Trophoblast cell (in vitro differentiated cells and primary cell): ENCODE results near the gene SLX4IP.

Source experiments
- DNase-seq, 2 donors: peaks; one replicate each; pipeline ENCODE4 v3.0.0-alpha.2; 2016
- H2AFZ ChIP-seq: 2 replicates; pipeline ENCODE4 v1.6.1; 2013; ENCODE audit warnings: low read length, moderate library complexity, mild to moderate bottlenecking; ENCODE audit not compliant: insufficient read depth, poor library complexity
- H2AK5ac ChIP-seq: 2 replicates; pipeline ENCODE4 v1.6.1; 2013; ENCODE audit warnings: mild to moderate bottlenecking, low read length
- H2BK120ac ChIP-seq: 2 replicates; pipeline ENCODE4 v1.6.1; 2013; ENCODE audit warnings: low read length, mild to moderate bottlenecking, moderate library complexity; ENCODE audit not compliant: insufficient read depth, poor library complexity
- H2BK12ac ChIP-seq: 2 replicates; pipeline ENCODE4 v1.6.1; 2013; ENCODE audit warnings: mild to moderate bottlenecking, low read length, moderate library complexity
- H2BK5ac ChIP-seq: 2 replicates; pipeline ENCODE4 v1.6.1; 2013; ENCODE audit warnings: low read length, low read depth, moderate library complexity, mild to moderate bottlenecking; ENCODE audit not compliant: poor library complexity
- H3K14ac ChIP-seq: 2 replicates; pipeline ENCODE4 v1.6.1; 2013; ENCODE audit warnings: mild to moderate bottlenecking, low read length
- H3K18ac ChIP-seq: 2 replicates; pipeline ENCODE4 v1.6.1; 2013; ENCODE audit warnings: mild to moderate bottlenecking, low read length
- H3K23ac ChIP-seq: 2 replicates; pipeline ENCODE4 v1.6.1; 2013; ENCODE audit warnings: low read length
- H3K27ac ChIP-seq: 2 replicates; pipeline ENCODE4 v1.5.1; 2013; ENCODE audit warnings: low read depth, mild to moderate bottlenecking, inconsistent platforms, low read length, moderate library complexity
- H3K27me3 ChIP-seq: 2 replicates; pipeline ENCODE4 v1.6.1; 2013; ENCODE audit warnings: inconsistent platforms, mild to moderate bottlenecking, low read length, moderate library complexity; ENCODE audit not compliant: insufficient read depth
- H3K36me3 ChIP-seq, 2 experiments: 1 replicate in 1 of 2; 2 replicates in 1 of 2; pipeline ENCODE4 v1.6.1; 2013; ENCODE audit warnings: low read length in 2 of 2, mild to moderate bottlenecking in 2 of 2, moderate library complexity in 1 of 2; ENCODE audit not compliant: insufficient read depth in 2 of 2, control insufficient read depth in 1 of 2
- H3K4ac ChIP-seq: 2 replicates; pipeline ENCODE4 v1.6.1; 2013; ENCODE audit warnings: low read depth, mild to moderate bottlenecking, low read length, moderate library complexity
- H3K4me1 ChIP-seq, 2 experiments: 1 replicate in 1 of 2; 2 replicates in 1 of 2; pipeline ENCODE4 v1.6.1; 2013; ENCODE audit warnings: low read length in 2 of 2, mild to moderate bottlenecking in 2 of 2, moderate library complexity in 1 of 2; ENCODE audit not compliant: insufficient read depth in 2 of 2, control insufficient read depth in 1 of 2
- H3K4me2 ChIP-seq: 2 replicates; pipeline ENCODE4 v1.6.1; 2013; ENCODE audit warnings: inconsistent platforms, mild to moderate bottlenecking, low read length, moderate library complexity
- H3K4me3 ChIP-seq: 2 replicates; pipeline ENCODE4 v1.5.1; 2013; ENCODE audit warnings: mild to moderate bottlenecking, low read depth, low read length, inconsistent platforms
- H3K79me1 ChIP-seq: one replicate; pipeline ENCODE4 v1.6.1; 2013; ENCODE audit warnings: low read length
- H3K79me2 ChIP-seq: 2 replicates; pipeline ENCODE4 v1.6.1; 2013; ENCODE audit warnings: low read length, mild to moderate bottlenecking; ENCODE audit not compliant: control insufficient read depth, insufficient read depth, poor library complexity
- H3K9ac ChIP-seq: 2 replicates; pipeline ENCODE4 v1.6.1; 2013; ENCODE audit warnings: mild to moderate bottlenecking, low read length
- H3K9me3 ChIP-seq: 2 replicates; pipeline ENCODE4 v1.6.1; 2013; ENCODE audit warnings: low read depth, mild to moderate bottlenecking, control low read depth, inconsistent platforms, low read length; ENCODE audit not compliant: insufficient read depth
- H4K12ac ChIP-seq: 2 replicates; pipeline ENCODE4 v1.6.1; 2013; ENCODE audit warnings: low read depth, mild to moderate bottlenecking, low read length, moderate library complexity
- H4K8ac ChIP-seq: 2 replicates; pipeline ENCODE4 v1.6.1; 2013; ENCODE audit warnings: low read depth, mild to moderate bottlenecking, low read length, moderate library complexity
- H4K91ac ChIP-seq: one replicate; pipeline ENCODE4 v1.6.1; 2013; ENCODE audit warnings: low read depth, mild to moderate bottlenecking, low read length, moderate library complexity
- WGBS: extraction: QIAGEN DNeasy Blood & Tissue Kit; methylation state at CpG from one replicate; pipeline ENCODE4 v1.1.7; 2013; ENCODE audit warnings: missing lambda C conversion rate; ENCODE audit not compliant: insufficient read length, insufficient coverage; ENCODE audit errors: extremely low coverage; 5-methylcytosine and 5-hydroxymethylcytosine counted together

Gene SLX4IP

DNA sequence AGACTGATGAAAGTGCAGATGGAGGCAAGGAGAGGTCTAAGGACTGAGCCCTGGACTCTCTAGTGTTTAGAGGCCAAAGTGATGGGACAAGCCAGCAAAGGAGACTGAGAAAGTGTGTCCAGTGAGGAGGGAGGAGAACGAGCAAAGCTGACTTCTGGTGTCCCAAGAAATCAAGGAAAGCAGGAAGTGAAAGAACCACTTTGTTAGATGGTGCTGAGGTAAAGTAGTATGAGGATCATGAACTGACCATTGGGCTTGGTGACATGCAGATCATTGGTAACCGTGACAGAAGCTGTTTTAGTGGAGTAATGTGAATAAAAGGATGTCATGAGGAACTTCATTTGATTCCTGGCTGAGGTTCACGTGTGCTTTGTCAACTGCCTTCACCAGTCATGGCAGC is 108.4 kb downstream of the SLX4IP start:
- Histone ChIP-seq H3K9ac (no peak overlapping the region), H3K4me1 (peaks cover 5 to 17% of the 10 kb centered on the region in 2 experiments), H3K79me1 (peaks cover 10% of the 10 kb centered on the region), H4K8ac (no peak overlapping the region), H3K79me2 (no peaks in the 10 kb centered on the region), H2AK5ac (peak overlapping the region; percentile 67), H3K4me2 (no peak overlapping the region), H3K27me3 (no peaks in the 10 kb centered on the region), H3K18ac (no peak overlapping the region), H3K23ac (no peak overlapping the region), H3K9me3 (no peaks in the 10 kb centered on the region), H3K4ac (no peak overlapping the region), H4K12ac (no peak overlapping the region), H4K91ac (no peak overlapping the region), H3K27ac (no peak overlapping the region), H2BK120ac (no peak overlapping the region), H3K4me3 (no peak overlapping the region), H3K14ac (no peak overlapping the region), H2BK5ac (no peak overlapping the region), H3K36me3 (no peaks in the 10 kb centered on the region), H2BK12ac (peak overlapping the region; percentile 42), H2AFZ (no peak overlapping the region)
- WGBS: no CpG with 5 or more reads among the region's 3 CpGs
- DNase-seq: no peak

DNA sequence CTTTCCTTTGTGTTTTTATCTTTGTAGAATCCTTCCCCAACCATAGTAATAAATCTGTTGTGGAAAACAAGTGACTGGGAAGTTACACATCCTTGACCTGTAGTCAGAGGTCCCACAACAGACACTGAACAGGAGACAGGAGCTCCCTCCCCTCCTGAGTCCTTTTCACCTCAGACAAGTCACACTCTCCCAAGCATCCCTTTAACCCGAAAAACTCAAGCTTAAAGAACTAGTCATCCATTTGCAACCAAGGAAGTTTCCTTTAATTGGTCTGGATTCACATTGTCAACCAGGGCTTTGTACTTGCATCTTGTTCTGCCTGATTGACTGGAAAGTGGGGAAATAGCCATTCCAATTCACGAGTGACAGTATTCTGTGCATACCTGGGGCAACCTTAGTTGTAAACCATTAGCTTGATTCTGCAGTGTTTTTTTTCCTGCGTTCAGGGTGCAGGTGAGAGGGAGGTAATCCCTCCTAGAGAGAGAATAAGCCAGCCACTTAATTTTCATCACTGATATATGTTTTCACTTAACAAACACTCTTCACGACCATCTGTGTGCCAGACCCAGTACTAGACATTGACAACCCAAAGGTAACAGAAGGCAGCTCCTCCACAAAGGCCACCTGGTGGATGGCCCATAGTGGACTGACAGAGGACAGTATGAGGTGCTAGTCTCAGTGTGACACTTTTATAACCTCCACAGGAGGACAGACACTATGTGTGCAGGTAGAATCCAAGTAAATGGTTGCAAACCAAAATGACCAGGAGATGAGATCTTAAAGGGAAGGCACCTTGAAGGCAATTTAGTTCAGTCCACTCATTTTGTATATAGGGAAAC is 112.4 kb downstream of the SLX4IP start:
- no peak overlapping the region for H2AFZ ChIP-seq
- H3K9me3 ChIP-seq: peaks cover 1% of the 10 kb centered on the region
- H3K27ac ChIP-seq: no peak overlapping the region
- H3K23ac ChIP-seq: no peak overlapping the region
- no peak overlapping the region for H3K4ac ChIP-seq
- H4K12ac ChIP-seq: no peak overlapping the region
- H2AK5ac ChIP-seq: no peak overlapping the region
- H3K9ac ChIP-seq: no peak overlapping the region
- WGBS: no CpG with 5 or more reads among the region's 4 CpGs
- no peak overlapping the region for H4K91ac ChIP-seq
- H3K18ac ChIP-seq: no peak overlapping the region
- H2BK120ac ChIP-seq: no peak overlapping the region
- H3K4me3 ChIP-seq: no peak overlapping the region
- no peak overlapping the region for H2BK5ac ChIP-seq
- H3K27me3 ChIP-seq: no peaks in the 10 kb centered on the region
- no peak overlapping the region for H3K4me2 ChIP-seq
- DNase-seq: peak in 1 of 2 donors; percentile 29
- no peak overlapping the region for H4K8ac ChIP-seq
- H3K36me3 ChIP-seq: no peaks in the 10 kb centered on the region
- H3K4me1 ChIP-seq: peaks cover 11 to 16% of the 10 kb centered on the region in 2 experiments
- H3K14ac ChIP-seq: no peak overlapping the region
- no peaks in the 10 kb centered on the region for H3K79me2 ChIP-seq
- peaks cover 8% of the 10 kb centered on the region for H3K79me1 ChIP-seq
- no peak overlapping the region for H2BK12ac ChIP-seq

DNA sequence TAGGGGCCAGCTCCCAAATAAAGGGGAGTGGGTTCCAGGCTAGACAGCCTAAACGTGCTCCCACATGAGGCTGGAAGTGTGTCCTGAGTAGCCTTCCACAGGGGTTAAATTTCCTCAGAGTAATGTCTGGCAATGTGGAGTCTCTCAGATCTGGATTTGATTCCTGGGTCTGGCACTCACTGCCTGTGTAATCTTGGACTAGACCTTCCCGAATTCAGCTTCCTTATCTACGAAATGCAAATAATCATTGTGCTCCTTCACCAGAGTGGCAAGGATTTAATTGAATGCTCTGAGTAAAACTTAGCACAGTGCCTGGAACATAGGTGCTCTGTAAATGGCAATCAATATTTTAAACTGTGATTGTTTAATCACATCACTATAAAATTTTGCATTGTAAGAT is 114.4 kb downstream of the SLX4IP start:
- no peaks in the 10 kb centered on the region for H3K27me3 ChIP-seq
- H2AK5ac ChIP-seq: peak overlapping the region; percentile 35
- H3K23ac ChIP-seq: no peak overlapping the region
- H2AFZ ChIP-seq: no peak overlapping the region
- H2BK12ac ChIP-seq: peak overlapping the region; percentile 37
- WGBS: no CpG with 5 or more reads among the region's 3 CpGs
- peak overlapping the region; percentile 30 for H4K91ac ChIP-seq
- DNase-seq: no peak
- H3K36me3 ChIP-seq: no peaks in the 10 kb centered on the region
- peaks cover 8% of the 10 kb centered on the region for H3K79me1 ChIP-seq
- H4K8ac ChIP-seq: peak overlapping the region; percentile 11
- no peak overlapping the region for H3K9ac ChIP-seq
- no peak overlapping the region for H4K12ac ChIP-seq
- H3K4ac ChIP-seq: no peak overlapping the region
- H2BK120ac ChIP-seq: no peak overlapping the region
- peaks cover 1% of the 10 kb centered on the region for H3K9me3 ChIP-seq
- H3K79me2 ChIP-seq: no peaks in the 10 kb centered on the region
- H3K27ac ChIP-seq: no peak overlapping the region
- no peak overlapping the region for H2BK5ac ChIP-seq
- H3K4me1 ChIP-seq: peaks cover 11 to 16% of the 10 kb centered on the region in 2 experiments
- H3K18ac ChIP-seq: no peak overlapping the region
- H3K14ac ChIP-seq: peak overlapping the region; percentile 7
- H3K4me3 ChIP-seq: no peak overlapping the region
- H3K4me2 ChIP-seq: no peak overlapping the region

DNA sequence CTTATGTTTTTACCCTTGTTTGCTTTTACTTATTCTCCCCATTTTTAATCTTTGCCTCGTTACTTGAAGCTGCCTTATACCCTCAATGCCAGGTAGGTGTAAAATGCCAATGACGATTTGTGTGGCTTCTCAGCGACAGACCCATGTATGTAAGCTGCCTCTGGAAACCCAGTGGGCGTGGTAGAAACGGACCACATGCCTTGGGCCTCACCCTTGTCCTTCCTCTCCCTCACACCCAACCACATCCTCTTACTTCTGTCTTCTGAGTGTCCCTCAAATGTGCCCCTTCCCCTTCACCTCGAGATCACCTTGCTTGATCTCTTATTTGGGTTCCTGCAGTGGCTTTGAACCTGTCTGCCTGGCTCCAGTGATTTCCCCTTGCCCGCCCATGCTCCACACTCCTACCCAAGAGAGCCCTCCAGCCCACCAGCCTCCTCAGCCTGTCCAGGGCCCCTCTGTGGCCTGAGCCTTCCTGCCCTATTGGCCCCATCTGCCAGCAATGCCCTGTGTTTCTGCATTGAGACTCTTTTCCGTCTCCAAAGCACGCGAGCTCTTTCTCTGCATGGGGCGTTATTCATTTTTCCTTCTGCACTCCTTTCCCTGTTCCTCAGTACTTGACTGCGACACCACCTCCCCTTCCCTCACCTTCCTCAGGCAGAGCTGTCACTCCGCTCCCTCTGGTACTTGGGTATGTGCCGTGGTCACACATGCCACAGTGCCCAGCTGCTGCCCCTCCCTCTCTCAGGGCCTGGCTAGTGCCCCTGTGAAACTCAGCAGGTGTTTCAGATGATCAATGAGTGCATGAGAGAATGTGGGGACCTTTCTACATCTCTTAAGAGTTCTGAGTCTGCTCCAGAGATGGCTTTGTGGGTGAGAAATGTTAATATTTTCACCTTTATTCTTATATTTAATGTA is 115.4 kb downstream of the SLX4IP start:
- Histone ChIP-seq H2BK120ac (peak overlapping the region; percentile 4), H3K18ac (peak overlapping the region; percentile 34), H4K91ac (no peak overlapping the region), H2BK12ac (peak overlapping the region; percentile 9), H3K14ac (peak overlapping the region; percentile 9), H3K27ac (no peak overlapping the region), H3K4me2 (no peak overlapping the region), H3K79me2 (no peaks in the 10 kb centered on the region), H2BK5ac (no peak overlapping the region), H3K23ac (peak overlapping the region; percentile 69), H3K4me3 (no peak overlapping the region), H3K27me3 (no peaks in the 10 kb centered on the region), H4K8ac (no peak overlapping the region), H3K4ac (no peak overlapping the region), H3K36me3 (no peaks in the 10 kb centered on the region), H3K9ac (peak overlapping the region; percentile 35), H4K12ac (no peak overlapping the region), H2AFZ (no peak overlapping the region), H3K9me3 (peaks cover 1% of the 10 kb centered on the region), H3K4me1 (peaks cover 11 to 16% of the 10 kb centered on the region in 2 experiments), H2AK5ac (no peak overlapping the region), H3K79me1 (peaks cover 8% of the 10 kb centered on the region)
- DNase-seq: no peak
- no CpG with 5 or more reads among the region's 14 CpGs for WGBS
